Stimulated activated CD8-positive, alpha-beta memory T cell treated with anti-CD3 and anti-CD28 coated beads, Interleukin-4, amount 100 ng/mL, for 24 hours (primary cell): Measurements from ENCODE around the gene MTHFD1L.
"Not testable (repeated sequence)": the region's sequence is repeated elsewhere in the genome, so short reads cannot be mapped to it uniquely, and the experiment has no call there.

Experiments used
- DNase-seq: peaks from one replicate; pipeline ENCODE4 v3.0.0-alpha.2; 2020; ENCODE audit warnings: low read depth

Gene MTHFD1L

GRCh38 chr6:151095538-151096254, 230.2 kb downstream of the MTHFD1L start:
- no peak for DNase-seq

DNA sequence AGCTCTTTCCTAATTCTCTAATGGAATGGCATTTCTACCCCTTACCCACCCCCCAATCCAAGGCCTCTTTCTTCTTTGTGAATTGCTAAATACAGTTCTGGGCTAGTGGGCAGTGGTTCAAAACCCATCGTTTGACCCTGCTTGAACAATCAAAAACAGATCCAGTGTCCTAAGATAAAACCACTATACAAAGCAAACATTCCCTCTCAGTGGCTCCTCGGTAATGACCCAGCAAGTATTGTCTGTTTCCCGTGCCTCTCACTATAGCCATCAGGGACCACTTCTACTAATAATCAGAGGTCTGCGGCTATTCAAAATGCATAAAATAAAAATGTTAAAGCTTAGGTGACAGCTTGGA, 230.7 kb downstream of the MTHFD1L start:
- no peak for DNase-seq

GRCh38 chr6:151096691-151097606, 231.4 kb downstream of the MTHFD1L start:
- no peak for DNase-seq

- DNase-seq: no peak
These were observed 232.7 kb downstream of the MTHFD1L start for GRCh38 chr6:151098166-151098565.

DNA sequence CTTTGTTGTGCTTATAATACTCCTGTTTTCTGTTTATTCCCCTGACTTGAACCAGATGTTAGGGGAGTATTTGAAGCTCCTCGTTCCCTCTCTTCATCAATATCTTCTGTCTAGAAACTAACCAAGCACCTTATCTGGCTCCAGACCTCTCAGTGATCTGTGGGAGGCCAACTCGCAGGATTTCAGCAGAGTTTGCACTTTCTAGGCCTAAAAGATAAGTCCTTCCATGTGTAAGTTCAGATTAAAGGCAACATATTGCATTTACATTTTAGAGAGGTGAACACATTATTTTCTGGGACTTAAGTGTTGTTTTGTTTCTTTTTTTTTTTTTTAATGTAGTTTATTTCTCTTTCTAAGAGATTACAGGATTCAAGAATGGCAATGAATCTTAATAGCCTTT, 234.8 kb downstream of the MTHFD1L start:
- DNase-seq: no peak

GRCh38 chr6:151101161-151101815, 235.8 kb downstream of the MTHFD1L start:
- DNase-seq: no peak

DNA sequence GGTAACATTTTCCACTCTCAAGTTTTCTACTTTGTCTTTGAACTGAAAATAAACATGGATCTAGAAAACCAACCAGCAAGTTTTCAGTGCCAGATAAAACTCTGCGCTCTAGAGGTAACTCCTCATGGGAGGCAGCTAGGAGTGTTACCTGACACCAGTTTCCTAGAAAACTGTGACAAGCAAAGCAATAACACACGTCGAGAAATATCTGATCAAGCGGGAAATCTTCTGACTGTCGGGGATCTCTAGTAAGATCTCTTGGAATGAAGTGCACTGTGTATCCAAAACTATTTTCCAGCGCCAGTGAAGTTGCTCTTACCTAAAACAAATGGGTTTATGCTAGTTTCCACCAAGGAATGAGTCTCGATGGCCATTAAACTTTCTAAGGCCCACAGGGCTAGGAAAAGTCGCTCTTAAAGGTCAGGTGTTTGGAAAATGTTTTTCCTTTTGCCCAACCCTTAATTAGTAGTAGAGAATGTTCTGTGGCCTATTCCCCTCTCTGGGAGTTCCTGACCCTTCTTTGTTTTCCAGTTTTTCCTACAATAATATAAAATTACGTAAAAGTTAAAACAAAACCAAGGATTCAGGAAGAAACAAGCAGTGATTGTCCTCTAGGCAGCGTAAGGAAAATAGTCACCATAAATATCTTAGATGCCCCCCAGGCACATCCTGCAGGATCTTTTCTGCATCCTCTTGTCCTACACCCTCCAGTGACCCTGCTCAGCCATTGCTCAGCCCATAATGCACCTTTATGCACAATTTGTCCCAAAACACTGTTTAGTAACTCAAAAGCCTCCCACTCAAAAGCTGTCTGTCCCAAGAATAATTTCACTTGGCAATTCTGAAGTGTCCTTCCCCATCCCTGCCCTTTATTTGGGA, 236.6 kb downstream of the MTHFD1L start:
- no peak for DNase-seq

DNA sequence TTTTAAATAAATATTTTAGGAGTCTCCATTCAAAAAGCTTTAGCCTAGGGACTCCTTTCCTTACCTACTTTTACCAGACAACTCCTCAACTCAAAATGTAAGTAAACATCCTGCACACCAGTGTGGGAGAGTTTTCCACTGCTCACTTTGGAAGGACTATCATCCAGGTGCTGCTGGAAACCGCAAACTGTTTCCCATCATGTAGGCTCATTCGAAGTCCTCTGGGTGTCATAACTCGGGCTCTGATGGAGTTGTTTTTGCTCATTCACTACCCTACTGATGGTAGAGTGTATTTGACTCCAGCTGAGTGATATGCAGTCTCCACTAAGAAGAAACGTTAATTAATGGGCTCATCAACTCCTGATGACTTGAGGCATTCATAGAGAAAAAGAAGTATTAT, 237.8 kb downstream of the MTHFD1L start:
- DNase-seq: no peak

- DNase-seq: no peak
These were observed 242.5 kb downstream of the MTHFD1L start for GRCh38 chr6:151107897-151108427.

- no peak for DNase-seq
These were observed 243.0 kb downstream of the MTHFD1L start for GRCh38 chr6:151108548-151108947.

GRCh38 chr6:151109361-151109760, 243.9 kb downstream of the MTHFD1L start:
- DNase-seq: no peak

GRCh38 chr6:151109869-151110575, 244.5 kb downstream of the MTHFD1L start:
- DNase-seq: no peak

GRCh38 chr6:151110576-151110905, 245.0 kb downstream of the MTHFD1L start:
- no peak for DNase-seq

- DNase-seq: no peak
These were observed 246.2 kb downstream of the MTHFD1L start for GRCh38 chr6:151111670-151112069.

- DNase-seq: no peak
These were observed 246.6 kb downstream of the MTHFD1L start for GRCh38 chr6:151112130-151112529.

- not testable (repeated sequence) for DNase-seq
These were observed 247.4 kb downstream of the MTHFD1L start for GRCh38 chr6:151112884-151113283.

DNA sequence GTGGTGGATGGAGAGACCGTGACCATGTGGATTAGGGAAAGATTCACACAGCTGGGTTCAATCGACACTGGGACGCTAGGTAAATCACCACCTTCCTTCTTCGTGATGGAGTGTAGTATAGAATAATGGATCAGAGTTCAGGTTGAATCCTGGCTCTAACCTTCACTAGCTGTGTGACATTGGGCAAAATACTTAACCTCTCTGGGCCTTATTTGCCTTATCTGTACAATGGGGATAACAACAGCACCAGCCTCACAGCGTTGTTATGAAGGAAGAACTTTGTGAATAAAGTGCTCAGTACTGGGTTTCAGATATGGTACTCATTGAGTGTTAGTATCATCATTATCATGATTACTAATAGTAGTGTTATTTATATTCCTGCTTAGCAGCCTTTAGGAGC, 248.1 kb downstream of the MTHFD1L start:
- no peak for DNase-seq

DNA sequence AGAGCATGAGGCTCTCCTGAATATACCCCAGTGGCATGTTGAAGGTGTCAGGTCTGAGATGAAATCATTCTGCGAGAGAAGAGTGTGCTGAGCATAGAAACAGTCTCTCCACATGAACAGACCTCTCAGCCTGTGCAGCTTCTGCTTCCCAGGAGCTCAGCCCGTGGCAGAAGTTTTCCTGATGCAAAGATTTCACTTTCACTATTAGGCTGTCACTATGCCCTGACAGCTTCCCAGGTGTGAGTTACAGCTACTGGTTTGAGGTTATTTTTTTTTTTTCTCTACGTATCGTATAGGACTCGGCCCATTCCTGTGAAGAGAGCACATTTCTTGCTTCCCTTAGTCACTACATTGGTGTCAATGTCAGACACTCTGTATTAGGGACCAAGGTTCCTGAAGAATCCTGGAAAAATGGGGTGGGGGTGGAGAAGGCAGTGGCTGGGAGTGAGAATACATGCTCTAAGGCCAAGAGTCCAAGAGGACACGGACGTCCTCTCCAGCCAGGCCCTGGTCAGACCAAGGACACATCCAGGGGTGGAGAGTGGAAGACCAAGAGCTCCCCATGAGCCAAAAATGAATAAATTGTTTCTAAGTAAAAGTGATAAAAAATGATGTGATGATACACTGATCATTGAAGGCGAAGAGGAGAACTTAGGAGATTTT, 253.1 kb downstream of the MTHFD1L start:
- DNase-seq: no peak

GRCh38 chr6:151119823-151120524, 254.5 kb downstream of the MTHFD1L start:
- DNase-seq: no peak

DNA sequence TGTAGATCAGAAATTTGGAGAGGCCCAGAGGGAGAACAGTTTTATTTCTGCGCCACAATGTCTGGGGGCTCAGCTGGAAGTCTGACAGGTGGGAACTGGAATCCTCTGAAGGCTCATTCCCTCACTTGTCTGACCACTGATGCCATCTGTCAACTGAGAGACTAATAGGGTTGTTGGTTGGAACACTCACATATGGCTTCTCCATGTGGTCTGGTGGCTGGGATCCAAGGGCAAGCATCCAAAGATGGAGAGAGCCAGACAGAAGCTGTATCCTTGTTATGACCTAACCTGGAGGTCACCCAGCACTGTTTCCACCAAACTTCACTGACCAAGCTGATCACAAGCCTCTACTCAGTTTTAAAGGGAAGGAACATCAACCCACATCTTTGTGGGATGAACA, 256.4 kb downstream of the MTHFD1L start:
- no peak for DNase-seq
